Measurements from ENCODE around the gene MTFMT.

DNA sequence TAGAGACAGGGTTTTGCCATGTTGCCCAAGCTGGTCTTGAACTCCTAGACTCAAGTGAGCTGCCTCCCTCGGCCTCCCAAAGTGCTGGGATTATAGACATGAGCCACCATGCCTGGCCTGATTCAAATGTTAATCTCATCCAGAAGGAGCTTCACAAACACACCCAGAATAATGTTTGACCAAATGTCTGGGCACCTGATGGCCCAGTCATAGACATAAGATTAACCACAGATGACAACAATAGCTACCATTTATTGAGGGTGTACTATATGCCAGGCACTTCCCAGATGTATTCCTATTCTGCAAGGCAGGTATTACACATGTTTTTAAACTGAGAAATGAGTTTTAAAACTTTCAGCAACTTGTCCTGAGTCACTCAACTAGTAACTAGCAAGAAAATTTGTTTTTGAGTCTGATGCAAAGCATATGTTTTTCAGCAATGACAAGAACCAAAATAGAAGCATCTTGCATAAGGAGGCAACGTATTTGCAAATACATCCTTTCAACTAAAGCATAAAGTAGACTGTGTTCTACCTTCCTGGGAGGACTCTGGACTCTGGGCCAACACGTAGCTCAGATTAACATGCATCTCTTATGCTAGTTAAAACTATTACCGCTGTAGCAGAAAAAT, 31.6 kb downstream of the MTFMT start:
- TF ChIP-seq TAF1 (IDR thresholded peaks at IDR 0.05; ENCODE audit: low read depth) (no peak), CREB1 (IDR thresholded peaks at IDR 0.05; ENCODE audit: low read depth) (no peak), TEAD4 (IDR thresholded peaks at IDR 0.05) (no peak)

Measured in Ishikawa (cell line).